Liver (tissue), 9 donors: Measurements from ENCODE around the gene THNSL1. TPM values are rescaled to one million over a fixed set of nuclear protein-coding genes. Genes with fewer than 3 reads are reported as not detected.
A peak's percentile ranks its signal among the peaks of the same experiment; 100 is the strongest.

ENCODE experiments used
- DNase-seq: peaks from one replicate; pipeline ENCODE4 v3.0.0-alpha.2; 2017; ENCODE audit warnings: low spot score
- H3K27ac ChIP-seq, 2 donors: one replicate each; pipeline ENCODE4 v1.7.0; 2013; ENCODE audit warnings: inconsistent platforms in 2 of 2, low read length in 2 of 2, control low read depth in 1 of 2, low read depth in 1 of 2, mild to moderate bottlenecking in 1 of 2
- H3K27me3 ChIP-seq, 4 donors: one replicate each; pipeline versions ENCODE4 v1.6.1 to v1.7.0; 2013; ENCODE audit warnings: low read length in 3 of 4, inconsistent platforms in 1 of 4, mild to moderate bottlenecking in 1 of 4, moderate library complexity in 1 of 4; ENCODE audit not compliant: control insufficient read depth in 4 of 4, insufficient read depth in 4 of 4
- H3K36me3 ChIP-seq, 4 donors: one replicate each; pipeline versions ENCODE4 v1.6.1 to v1.7.0; 2013; ENCODE audit warnings: low read length in 3 of 4, mild to moderate bottlenecking in 3 of 4, low read depth in 1 of 4, moderate library complexity in 1 of 4; ENCODE audit not compliant: control insufficient read depth in 4 of 4, insufficient read depth in 3 of 4
- H3K4me1 ChIP-seq, 4 donors: one replicate each; pipeline versions ENCODE4 v1.6.1 to v1.7.0; 2013; ENCODE audit warnings: low read length in 3 of 4, mild to moderate bottlenecking in 3 of 4, moderate library complexity in 1 of 4; ENCODE audit not compliant: control insufficient read depth in 4 of 4, insufficient read depth in 4 of 4
- H3K4me3 ChIP-seq, 3 donors: one replicate each; pipeline versions ENCODE4 v1.6.1 to v1.7.0; 2013; ENCODE audit warnings: low read length in 3 of 3, control low read depth in 1 of 3, low read depth in 1 of 3, mild to moderate bottlenecking in 1 of 3
- H3K9ac ChIP-seq, 2 donors: one replicate each; pipeline ENCODE4 v1.7.0; 2013; ENCODE audit warnings: low read length in 2 of 2, mild to moderate bottlenecking in 2 of 2, moderate library complexity in 2 of 2, control low read depth in 1 of 2, low read depth in 1 of 2
- H3K9me3 ChIP-seq, 4 donors: one replicate each; pipeline versions ENCODE4 v1.6.1 to v1.7.0; 2013; ENCODE audit warnings: low read length in 3 of 4; ENCODE audit not compliant: control insufficient read depth in 4 of 4
- ATF3 ChIP-seq: IDR thresholded peaks from 2 replicates; pipeline ENCODE4 v1.6.1; 2016; ENCODE audit warnings: antibody characterized with exemption
- CTCF ChIP-seq: fragments of 150-350 bp; IDR thresholded peaks from 2 replicates; pipeline ENCODE4 v1.5.1; 2017; ENCODE audit warnings: improper control_type of control experiment, low read depth, low read length; ENCODE audit not compliant: missing input control
- EGR1 ChIP-seq, 2 donors: IDR thresholded peaks; 2 replicates each; pipeline ENCODE4 v1.6.1; 2016 to 2018; ENCODE audit warnings: antibody characterized with exemption in 2 of 2, low read depth in 2 of 2
- FOXA1 ChIP-seq: IDR thresholded peaks from 2 replicates; pipeline ENCODE4 v1.6.1; 2016; ENCODE audit warnings: antibody characterized with exemption
- FOXA2 ChIP-seq: IDR thresholded peaks from 2 replicates; pipeline ENCODE4 v1.6.1; 2016; ENCODE audit warnings: antibody characterized with exemption
- GABPA ChIP-seq, 2 donors: IDR thresholded peaks in 1 of 2; conservative IDR thresholded peaks in 1 of 2; 2 replicates each; pipeline ENCODE4 v1.6.1; 2016; ENCODE audit warnings: antibody characterized with exemption in 2 of 2, mild to moderate bottlenecking in 1 of 2, moderate library complexity in 1 of 2
- HNF4A ChIP-seq, 2 donors: conservative IDR thresholded peaks; 2 replicates each; pipeline ENCODE4 v1.6.1; 2016; ENCODE audit warnings: antibody characterized with exemption in 2 of 2, mild to moderate bottlenecking in 2 of 2
- HNF4G ChIP-seq: IDR thresholded peaks from 2 replicates; pipeline ENCODE4 v1.6.1; 2016; ENCODE audit warnings: antibody characterized with exemption
- JUND ChIP-seq, 2 donors: IDR thresholded peaks; 2 replicates each; pipeline ENCODE4 v1.6.1; 2016; ENCODE audit warnings: antibody characterized with exemption in 2 of 2
- MAX ChIP-seq: IDR thresholded peaks from 2 replicates; pipeline ENCODE4 v1.6.1; 2016; ENCODE audit warnings: antibody characterized with exemption
- NR2F2 ChIP-seq: IDR thresholded peaks from 2 replicates; pipeline ENCODE4 v1.6.1; 2016; ENCODE audit warnings: antibody characterized with exemption
- RAD21 ChIP-seq, 2 donors: IDR thresholded peaks; 2 replicates each; pipeline ENCODE4 v1.6.1; 2016; ENCODE audit warnings: antibody characterized with exemption in 2 of 2, mild to moderate bottlenecking in 2 of 2
- REST ChIP-seq: IDR thresholded peaks from 2 replicates; pipeline ENCODE4 v1.6.1; 2016; ENCODE audit warnings: antibody characterized with exemption, mild to moderate bottlenecking
- RXRA ChIP-seq, 2 donors: IDR thresholded peaks; 2 replicates each; pipeline ENCODE4 v1.6.1; 2017 to 2018; ENCODE audit warnings: antibody characterized with exemption in 2 of 2, mild to moderate bottlenecking in 1 of 2
- SP1 ChIP-seq: IDR thresholded peaks from 2 replicates; pipeline ENCODE4 v1.6.1; 2018; ENCODE audit warnings: antibody characterized with exemption, mild to moderate bottlenecking
- TAF1 ChIP-seq: conservative IDR thresholded peaks from 2 replicates; pipeline ENCODE4 v1.6.1; 2016; ENCODE audit warnings: antibody characterized with exemption, mild to moderate bottlenecking
- YY1 ChIP-seq: IDR thresholded peaks from 2 replicates; pipeline ENCODE4 v1.6.1; 2016; ENCODE audit warnings: antibody characterized with exemption, mild to moderate bottlenecking
- ZBTB33 ChIP-seq: IDR thresholded peaks from 2 replicates; pipeline ENCODE4 v1.6.1; 2016; ENCODE audit warnings: antibody characterized with exemption
- WGBS: extraction: QIAGEN DNeasy Blood & Tissue Kit; methylation state at CpG from one replicate; pipeline ENCODE4 v1.1.7; 2013; 5-methylcytosine and 5-hydroxymethylcytosine counted together
- polyA plus RNA-seq, 2 donors: library from polyadenylated mRNA; stranded (reverse) in 1 of 2; unstranded in 1 of 2; fragments of 200-250 nt in 1 of 2; fragments of >200 nt in 1 of 2; fragmentation: Nextera tagmentation in 1 of 2; extraction: Ambion mirVana in 1 of 2; gene quantifications; one replicate each; pipeline versions ENCODE4 v1.2.1 to v1.2.3, GENCODE V29; 2013 to 2015
- total RNA-seq, 2 donors: library from RNA; depleted of rRNA; stranded (reverse); fragments of >200 nt; gene quantifications; one replicate each; pipeline ENCODE4 v1.2.3, GENCODE V29; 2014
- donor health status: healthy.
- donor health status: healthy.
- donor health status: healthy.
- donor health status: healthy.
- donor health status: healthy.

Gene THNSL1
- total and polyA plus RNA-seq, 4 donors: 5.0 to 8.2 (median 7.8) TPM

GRCh38 chr10:25026463-25026862 is 10.1 kb downstream of the THNSL1 start:
- Histone ChIP-seq H3K27ac (peak overlapping the region; percentile 3 to 58), H3K9ac (peak overlapping the region; percentile 16 to 42), H3K27me3 (no peaks in the 10 kb centered on the region), H3K4me3 (no peak overlapping the region), H3K36me3 (no peaks in the 10 kb centered on the region), H3K9me3 (no peaks in the 10 kb centered on the region), H3K4me1 (peaks cover 0 to 14% (median 5%) of the 10 kb centered on the region in 4 donors)
- WGBS: 44% methylated on average over 1 of the region's 1 CpG
- peak; percentile 9 to 19 for TF ChIP-seq RXRA (IDR thresholded peaks at IDR 0.05)
- peak; percentile 73 for TF ChIP-seq YY1
- peak; percentile 52 for TF ChIP-seq CTCF
- TF ChIP-seq ZBTB33: no peak
- no peak for TF ChIP-seq ATF3
- no peak for TF ChIP-seq GABPA (IDR thresholded peaks at IDR 0.05 in 1 of 2, conservative IDR thresholded peaks at IDR 0.05 in 1 of 2)
- TF ChIP-seq HNF4A (conservative IDR thresholded peaks at IDR 0.05): peak in 1 of 2 donors; percentile 7
- peak; percentile 84 to 85 for TF ChIP-seq RAD21 (IDR thresholded peaks at IDR 0.05)
- no peak for DNase-seq

GRCh38 chr10:25028711-25029110 is 12.3 kb downstream of the THNSL1 start:
- TF ChIP-seq SP1 (no peak), CTCF (no peak), RAD21 (IDR thresholded peaks at IDR 0.05) (no peak), JUND (IDR thresholded peaks at IDR 0.05) (no peak), FOXA2 (no peak), ZBTB33 (no peak), NR2F2 (no peak), MAX (no peak), HNF4G (no peak), TAF1 (no peak), HNF4A (conservative IDR thresholded peaks at IDR 0.05) (no peak), FOXA1 (no peak), RXRA (IDR thresholded peaks at IDR 0.05) (no peak), GABPA (IDR thresholded peaks at IDR 0.05 in 1 of 2, conservative IDR thresholded peaks at IDR 0.05 in 1 of 2) (no peak), REST (no peak), EGR1 (IDR thresholded peaks at IDR 0.05; ENCODE audit: low read depth in 2 of 2) (no peak), YY1 (no peak), ATF3 (no peak)
- Histone ChIP-seq H3K4me1 (peaks cover 0 to 14% (median 5%) of the 10 kb centered on the region in 4 donors), H3K4me3 (no peak overlapping the region), H3K9ac (no peak overlapping the region), H3K36me3 (no peaks in the 10 kb centered on the region), H3K27me3 (no peaks in the 10 kb centered on the region), H3K9me3 (no peaks in the 10 kb centered on the region), H3K27ac (peak overlapping the region in 1 of 2 donors; percentile 68)
- DNase-seq: no peak
- WGBS: 91% methylated on average over 1 of the region's 1 CpG
